ENCODE results near the gene UFSP2.

The UFSP2 gene

DNA sequence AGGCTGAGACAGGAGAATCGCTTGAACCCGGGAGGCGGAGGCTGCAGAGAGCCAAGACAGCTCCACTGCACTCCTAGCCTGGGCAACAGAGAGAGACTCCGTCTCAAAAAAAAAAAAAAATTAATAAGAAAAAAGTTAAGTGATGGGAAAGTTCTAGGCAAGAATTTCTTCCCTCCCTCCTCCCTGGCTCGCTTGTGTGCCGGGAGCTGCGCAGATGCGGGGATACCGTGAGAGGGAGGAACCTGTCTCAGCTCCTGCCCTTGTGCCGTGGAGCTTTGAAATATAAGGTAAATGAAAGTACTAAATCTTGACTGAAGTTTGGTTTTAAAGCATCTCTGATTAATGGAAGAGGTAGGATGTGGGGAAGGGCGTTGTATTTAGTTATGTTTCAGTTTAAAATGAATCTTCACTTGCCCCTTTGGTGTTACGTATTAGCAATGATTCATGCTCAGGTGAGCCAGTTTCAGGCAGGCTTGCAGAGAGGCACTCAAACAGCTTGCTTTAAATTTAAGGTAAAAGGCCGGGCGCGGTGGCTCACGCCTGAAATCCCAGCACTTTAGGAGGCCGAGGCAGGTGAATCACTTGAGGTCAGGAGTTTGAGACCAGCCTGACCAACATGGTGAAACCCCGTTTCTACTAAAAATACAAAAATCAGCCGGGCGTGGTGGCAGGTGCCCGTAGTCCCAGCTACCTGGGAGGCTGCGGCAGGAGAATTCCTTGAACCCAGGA, 1.4 kb upstream of the UFSP2 start:
- TF ChIP-seq, protein P1, sequence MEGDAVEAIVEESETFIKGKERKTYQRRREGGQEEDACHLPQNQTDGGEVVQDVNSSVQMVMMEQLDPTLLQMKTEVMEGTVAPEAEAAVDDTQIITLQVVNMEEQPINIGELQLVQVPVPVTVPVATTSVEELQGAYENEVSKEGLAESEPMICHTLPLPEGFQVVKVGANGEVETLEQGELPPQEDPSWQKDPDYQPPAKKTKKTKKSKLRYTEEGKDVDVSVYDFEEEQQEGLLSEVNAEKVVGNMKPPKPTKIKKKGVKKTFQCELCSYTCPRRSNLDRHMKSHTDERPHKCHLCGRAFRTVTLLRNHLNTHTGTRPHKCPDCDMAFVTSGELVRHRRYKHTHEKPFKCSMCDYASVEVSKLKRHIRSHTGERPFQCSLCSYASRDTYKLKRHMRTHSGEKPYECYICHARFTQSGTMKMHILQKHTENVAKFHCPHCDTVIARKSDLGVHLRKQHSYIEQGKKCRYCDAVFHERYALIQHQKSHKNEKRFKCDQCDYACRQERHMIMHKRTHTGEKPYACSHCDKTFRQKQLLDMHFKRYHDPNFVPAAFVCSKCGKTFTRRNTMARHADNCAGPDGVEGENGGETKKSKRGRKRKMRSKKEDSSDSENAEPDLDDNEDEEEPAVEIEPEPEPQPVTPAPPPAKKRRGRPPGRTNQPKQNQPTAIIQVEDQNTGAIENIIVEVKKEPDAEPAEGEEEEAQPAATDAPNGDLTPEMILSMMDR (IDR thresholded peaks at IDR 0.05), result no peak
- TF ChIP-seq ZFX (IDR thresholded peaks at IDR 0.05; ENCODE audit: borderline replicate concordance), result no peak
- no peak overlapping the region for H3K27ac ChIP-seq

DNA sequence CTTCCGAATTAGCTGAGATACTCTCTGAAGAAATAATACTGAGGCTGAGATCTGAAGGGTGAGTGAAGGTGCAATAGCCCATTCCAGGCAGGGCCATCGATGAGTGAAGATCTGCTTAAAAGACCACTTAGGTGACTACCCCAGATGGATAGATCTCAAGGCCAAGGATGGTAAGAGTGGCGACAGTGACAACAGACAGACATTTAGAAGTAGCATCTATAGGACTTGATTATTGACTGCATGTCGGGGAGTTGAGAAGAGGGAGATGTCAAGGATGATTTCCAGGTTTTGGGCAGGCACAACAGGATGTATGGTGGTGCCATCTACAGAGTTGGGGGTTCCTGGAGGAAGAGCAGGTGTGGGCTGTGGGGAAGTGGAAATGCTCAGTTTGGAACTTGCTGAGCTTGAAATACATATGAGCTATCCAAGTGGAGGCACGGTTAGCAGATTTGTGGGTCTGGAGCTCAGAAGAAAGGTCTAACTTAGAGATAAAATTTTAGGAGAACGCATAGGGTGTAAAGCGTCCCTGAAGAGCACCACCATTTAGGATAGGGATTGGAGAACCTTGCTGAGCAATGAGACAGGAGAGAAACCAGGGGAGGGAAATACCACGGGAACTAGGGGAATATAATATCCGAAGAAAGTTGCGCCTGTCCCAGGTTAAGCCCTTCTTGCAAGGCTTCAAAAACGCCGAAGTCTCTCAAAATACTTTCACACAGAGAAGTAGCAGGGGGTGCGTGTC, 688 bp downstream of the UFSP2 start:
- H3K27ac ChIP-seq, result peak overlapping the region; percentile 80
- TF ChIP-seq, protein P1 (IDR thresholded peaks at IDR 0.05), result no peak
- no peak for TF ChIP-seq ZFX (IDR thresholded peaks at IDR 0.05; ENCODE audit: borderline replicate concordance)

DNA sequence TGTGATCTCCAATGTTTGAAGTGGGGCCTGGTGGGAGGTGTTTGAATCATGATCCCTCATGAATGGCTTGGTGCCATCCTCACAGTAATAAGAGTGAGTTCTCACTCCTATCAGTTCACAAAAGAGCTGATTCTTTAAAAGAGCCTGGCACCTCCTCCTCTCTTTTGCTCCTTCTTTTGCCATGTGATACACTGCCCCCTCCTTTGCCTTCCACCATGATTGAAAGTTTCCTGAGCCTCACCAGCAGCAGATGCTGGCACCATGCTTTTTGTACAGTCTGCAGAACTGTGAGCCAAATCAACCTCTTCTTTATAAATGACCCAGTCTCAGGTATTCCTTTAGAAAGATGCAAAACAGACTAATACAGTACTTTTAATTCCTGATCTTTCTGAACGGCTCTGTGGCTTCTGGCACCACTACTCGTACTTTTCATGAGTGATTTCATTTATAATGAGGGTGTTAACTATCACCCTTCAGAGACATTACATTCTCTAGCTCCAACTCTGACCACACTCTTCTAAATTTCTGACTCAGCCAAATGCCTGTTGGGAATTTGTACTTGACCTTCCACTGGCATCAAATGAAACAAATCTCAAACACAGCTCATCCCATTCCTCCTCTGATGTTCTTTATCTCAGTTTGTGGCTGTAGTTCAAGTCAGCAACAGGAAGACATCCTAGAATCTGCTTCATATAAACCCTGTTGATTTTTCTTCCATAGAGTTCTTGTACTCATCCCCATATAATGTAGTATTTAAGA, 4.2 kb downstream of the UFSP2 start:
- H3K27ac ChIP-seq, result no peak overlapping the region
- TF ChIP-seq, protein P1 (IDR thresholded peaks at IDR 0.05), result no peak
- TF ChIP-seq ZFX (IDR thresholded peaks at IDR 0.05; ENCODE audit: borderline replicate concordance), result no peak

DNA sequence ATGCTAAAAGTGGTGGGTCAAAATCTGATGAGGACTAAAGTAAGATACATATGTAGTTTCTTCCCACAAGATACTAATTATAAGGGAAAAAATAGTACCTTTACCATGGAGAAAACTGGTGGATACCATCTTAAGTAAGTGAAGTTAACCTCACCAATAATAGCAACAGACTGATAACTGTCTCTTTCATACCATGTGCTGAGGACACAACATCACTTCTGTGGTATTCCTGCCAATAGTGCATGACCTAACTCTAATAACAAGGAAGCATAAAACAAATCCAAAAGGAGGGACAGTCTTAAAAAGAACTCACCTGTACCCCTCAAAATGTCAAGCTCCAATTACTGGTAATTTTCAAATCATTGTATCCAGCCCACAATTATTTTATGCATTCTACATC, 8.8 kb downstream of the UFSP2 start:
- TF ChIP-seq ZFX (IDR thresholded peaks at IDR 0.05; ENCODE audit: borderline replicate concordance), result no peak
- TF ChIP-seq, protein P1 (IDR thresholded peaks at IDR 0.05), result no peak
- no peak overlapping the region for H3K27ac ChIP-seq

DNA sequence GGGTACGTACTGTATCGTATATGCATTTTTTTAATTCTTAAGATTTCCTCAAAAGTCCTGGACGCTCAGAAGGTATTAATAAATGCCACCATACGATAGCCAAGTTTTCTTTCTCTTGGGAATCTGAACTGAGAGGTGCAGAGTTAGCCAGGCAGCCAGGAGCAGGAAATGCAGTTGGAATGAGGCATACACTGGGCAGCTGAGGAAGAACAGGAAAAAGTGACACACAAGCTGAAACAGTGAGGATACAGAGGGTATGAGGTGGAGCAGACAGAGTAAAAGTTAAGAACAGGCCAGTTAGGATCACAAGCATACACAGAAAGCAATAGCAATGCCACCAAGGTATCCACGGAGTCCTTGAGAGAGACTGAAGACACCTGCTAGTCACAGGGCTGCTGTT, 13.4 kb downstream of the UFSP2 start:
- H3K27ac ChIP-seq, result no peak overlapping the region
- TF ChIP-seq ZFX (IDR thresholded peaks at IDR 0.05; ENCODE audit: borderline replicate concordance), result no peak
- TF ChIP-seq, protein P1 (IDR thresholded peaks at IDR 0.05), result no peak

DNA sequence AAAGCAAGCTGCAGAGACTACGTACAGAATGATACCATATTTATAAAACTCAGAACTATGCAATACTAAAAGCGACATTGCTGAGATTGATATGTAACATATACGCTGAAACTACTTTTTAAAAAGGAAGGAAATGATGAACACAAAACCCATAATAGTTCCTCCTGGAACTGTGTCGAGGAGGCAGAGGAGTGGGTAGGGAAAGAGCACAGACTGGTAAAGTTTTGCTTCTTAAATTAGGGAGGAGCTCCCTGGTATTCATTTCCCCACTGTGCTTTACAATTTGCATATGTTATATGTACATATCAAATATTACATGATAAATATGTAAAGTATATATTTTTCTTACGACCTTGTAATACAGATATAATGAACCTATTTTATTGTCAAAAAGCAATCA, 13.9 kb downstream of the UFSP2 start:
- no peak overlapping the region for H3K27ac ChIP-seq
- TF ChIP-seq ZFX (IDR thresholded peaks at IDR 0.05; ENCODE audit: borderline replicate concordance), result no peak
- TF ChIP-seq, protein P1 (IDR thresholded peaks at IDR 0.05), result no peak

Data from 22Rv1 (cell line).